ENCODE data around the gene ENAH.

DNA sequence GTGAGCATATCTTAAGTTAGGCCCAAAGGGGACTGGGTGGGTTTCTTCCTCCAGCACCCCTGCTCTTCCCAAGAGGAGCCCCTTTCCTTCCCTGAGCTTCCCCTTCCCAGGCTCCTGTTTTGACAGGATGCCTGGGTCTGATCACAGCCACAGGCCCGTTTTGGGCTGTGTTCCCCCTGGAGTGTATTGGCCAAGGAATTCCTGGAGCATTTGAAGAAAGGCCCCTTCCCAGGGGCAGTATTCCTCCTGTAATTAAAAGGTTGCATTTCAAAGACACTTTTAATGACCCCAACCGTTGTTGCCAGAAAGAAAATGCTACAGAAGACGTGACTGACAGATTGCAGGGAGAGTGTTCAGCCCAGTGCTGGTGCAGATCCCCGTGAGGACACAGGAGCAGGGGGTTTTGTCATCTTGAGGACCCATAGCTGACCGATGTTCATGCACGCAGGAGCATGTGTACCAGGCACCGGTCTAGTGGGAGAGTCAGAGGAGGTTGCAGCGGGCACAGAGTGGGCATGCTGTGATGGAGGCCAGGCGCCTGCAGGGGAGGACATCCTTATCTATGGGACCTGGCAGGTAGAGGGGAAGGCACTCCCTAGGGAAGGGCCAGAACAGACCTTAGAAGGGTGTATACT is 205.8 kb downstream of the ENAH start:
- TF ChIP-seq CTCF (conservative IDR thresholded peaks at IDR 0.05 in 1 of 2, IDR thresholded peaks at IDR 0.05 in 1 of 2; ENCODE audit: low read depth in 1 of 2, low read length in 2 of 2) (no peak), EZH2 (IDR thresholded peaks at IDR 0.05; ENCODE audit: low read length, missing control alignments) (no peak)

Measured in fibroblast of lung (primary cell).